ENCODE measurements around the gene DEXI. TPM values are rescaled to one million over a fixed set of nuclear protein-coding genes. Genes with fewer than 3 reads are reported as not detected.
A peak's percentile ranks its signal among the peaks of the same experiment; 100 is the strongest.

Gene DEXI
- total RNA-seq, 2 experiments from 2014 or later = 24.2 to 24.7 TPM

DNA sequence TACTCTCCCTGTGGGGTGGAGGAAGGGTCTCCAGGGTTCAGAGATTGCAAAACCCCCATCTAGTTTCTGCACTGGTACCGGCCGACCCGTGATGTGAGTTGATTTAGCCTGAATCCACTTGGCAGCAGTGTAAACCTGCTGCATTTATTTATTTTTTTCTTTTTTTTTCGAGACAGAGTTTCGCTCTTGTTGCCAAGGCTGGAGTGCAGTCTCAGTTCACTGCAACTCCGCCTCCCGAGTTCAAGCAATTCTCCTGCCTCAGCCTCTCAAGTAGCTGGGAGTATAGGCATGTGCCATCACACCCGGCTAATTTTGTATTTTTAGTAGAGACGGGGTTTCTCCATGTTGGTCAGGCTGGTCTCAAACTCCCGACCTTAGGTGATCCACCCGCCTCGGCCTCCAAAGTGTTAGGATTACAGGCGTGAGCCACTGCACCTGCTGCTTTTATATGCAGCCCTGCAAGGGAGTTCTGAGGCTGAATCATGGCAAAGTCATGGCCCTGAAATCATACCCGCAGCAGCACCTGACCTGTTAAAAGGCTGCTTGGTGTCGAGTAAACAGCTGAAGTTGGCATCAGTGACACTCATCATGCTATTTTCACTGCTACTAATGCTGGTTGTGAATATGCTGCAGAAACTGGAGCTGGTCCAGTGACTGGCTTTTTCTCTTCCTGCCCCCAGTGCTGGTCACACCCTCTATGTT lies 21.4 kb downstream of the DEXI start:
- POLR2A ChIA-PET = interaction anchor here (1.1 kb wide), 1 partner anchor 44 kb away, joined by 3 read pairs; the partner anchor contains the start of gene CIITA
- Mint-ChIP-seq H3K27ac (no peak overlapping the region), H3K27me3 (no peaks in the 10 kb centered on the region), H3K36me3 (ENCODE audit: low read depth) (peaks cover 46% of the 10 kb centered on the region), H3K9me3 (no peaks in the 10 kb centered on the region), H3K4me1 (peaks cover 8% of the 10 kb centered on the region), H3K4me3 (no peak overlapping the region)
- no peak for DNase-seq
- CTCF ChIA-PET = interaction anchor here (1.1 kb wide), 1 partner anchor 406 kb away, joined by 4 read pairs; no protein-coding TSS in a partner anchor

GRCh38 chr16:10919003-10919351 lies 23.3 kb downstream of the DEXI start:
- H3K27me3 Mint-ChIP-seq = no peaks in the 10 kb centered on the region
- no peaks in the 10 kb centered on the region for H3K9me3 Mint-ChIP-seq
- DNase-seq = no peak
- ChIA-PET POLR2A (interaction anchor here (0.7 to 1.6 kb wide), 5 partner anchors 14 to 175 kb away, joined by 3 to 6 read pairs (median 3); partner anchors contain the start of gene NUBP1), CTCF (interaction anchor here (0.5 to 6.1 kb wide), 22 partner anchors 8 to 507 kb away, joined by 3 to 39 read pairs (median 6); partner anchors contain the start of genes CIITA, DEXI and NUBP1)
- H3K4me3 Mint-ChIP-seq = no peak overlapping the region
- H3K4me1 Mint-ChIP-seq = peaks cover 13% of the 10 kb centered on the region
- no peak overlapping the region for H3K27ac Mint-ChIP-seq
- H3K36me3 Mint-ChIP-seq (ENCODE audit: low read depth) = peaks cover 44% of the 10 kb centered on the region

GRCh38 chr16:10918294-10919002 lies 23.8 kb downstream of the DEXI start:
- Mint-ChIP-seq H3K4me3 (no peak overlapping the region), H3K27ac (no peak overlapping the region), H3K9me3 (no peaks in the 10 kb centered on the region), H3K36me3 (ENCODE audit: low read depth) (peaks cover 41% of the 10 kb centered on the region), H3K4me1 (peaks cover 13% of the 10 kb centered on the region), H3K27me3 (no peaks in the 10 kb centered on the region)
- ChIA-PET CTCF (interaction anchor here (0.5 to 6.1 kb wide), 21 partner anchors 8 to 507 kb away, joined by 3 to 39 read pairs (median 6); partner anchors contain the start of genes CIITA, DEXI and NUBP1), POLR2A (interaction anchor here (0.7 to 1.6 kb wide), 7 partner anchors 15 to 174 kb away, joined by 3 to 6 read pairs (median 4); partner anchors contain the start of genes CIITA and NUBP1)
- peak; percentile 86 for DNase-seq

DNA sequence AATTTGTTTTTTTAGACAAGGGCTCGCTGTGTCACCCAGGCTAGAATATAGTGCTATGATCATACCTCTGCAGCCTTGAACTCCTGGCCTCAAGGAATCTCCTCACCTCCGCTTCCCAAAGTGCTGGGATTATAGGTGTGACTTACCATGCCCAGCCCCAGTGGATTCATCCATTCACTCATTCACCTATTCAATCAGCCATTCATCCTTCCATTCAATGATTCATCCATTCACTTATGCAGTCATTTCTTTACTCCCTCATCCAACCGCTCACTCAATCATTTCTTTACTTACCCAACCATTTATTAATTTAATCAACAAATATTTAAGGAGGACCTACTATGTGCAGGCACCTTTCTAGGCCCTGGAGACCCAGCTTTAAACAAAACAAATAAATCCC lies 25.7 kb downstream of the DEXI start:
- no peaks in the 10 kb centered on the region for H3K9me3 Mint-ChIP-seq
- no peak overlapping the region for H3K4me3 Mint-ChIP-seq
- H3K27ac Mint-ChIP-seq = peak overlapping the region; percentile 29
- POLR2A ChIA-PET = interaction anchor here (0.8 to 2.0 kb wide), 4 partner anchors 10 to 172 kb away, joined by 3 to 6 read pairs (median 4); partner anchors contain the start of gene NUBP1
- H3K36me3 Mint-ChIP-seq (ENCODE audit: low read depth) = peaks cover 41% of the 10 kb centered on the region
- H3K4me1 Mint-ChIP-seq = peaks cover 13% of the 10 kb centered on the region
- CTCF ChIA-PET = interaction anchor here (0.7 to 6.1 kb wide), 5 partner anchors 38 to 402 kb away, joined by 3 to 39 read pairs (median 3); partner anchors contain the start of gene NUBP1
- no peaks in the 10 kb centered on the region for H3K27me3 Mint-ChIP-seq
- no peak for DNase-seq

DNA sequence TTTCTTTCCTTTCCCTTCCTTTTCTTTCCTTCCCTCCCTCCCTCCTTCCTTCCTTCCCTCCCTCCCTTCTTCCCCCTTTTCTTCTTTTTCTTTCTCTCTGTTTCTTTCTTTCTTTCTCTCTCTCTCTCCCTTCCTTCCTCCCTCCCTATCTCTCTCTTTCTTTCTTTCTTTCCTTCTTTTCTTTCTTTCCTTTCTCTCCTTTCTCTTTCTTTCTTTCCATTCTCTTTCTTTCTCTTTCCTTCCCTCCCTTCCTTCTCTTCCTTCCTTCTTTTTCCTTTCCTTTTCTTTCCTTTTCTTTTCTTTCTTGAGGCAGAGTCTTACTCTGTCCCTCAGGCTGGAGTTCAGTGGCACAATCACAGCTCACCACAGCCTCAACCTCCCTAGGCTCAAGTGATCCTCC lies 31.0 kb downstream of the DEXI start:
- no peak overlapping the region for H3K4me3 Mint-ChIP-seq
- no peaks in the 10 kb centered on the region for H3K27me3 Mint-ChIP-seq
- no peak for DNase-seq
- CTCF ChIA-PET = interaction anchor here (0.6 kb wide), 1 partner anchor 576 kb away, joined by 3 read pairs; no protein-coding TSS in a partner anchor
- H3K4me1 Mint-ChIP-seq = peaks cover 7% of the 10 kb centered on the region
- no peak overlapping the region for H3K27ac Mint-ChIP-seq
- POLR2A ChIA-PET = no interaction called here
- peaks cover 39% of the 10 kb centered on the region for H3K36me3 Mint-ChIP-seq (ENCODE audit: low read depth)
- no peaks in the 10 kb centered on the region for H3K9me3 Mint-ChIP-seq

GRCh38 chr16:10907757-10908045 lies 34.6 kb downstream of the DEXI start:
- ChIA-PET CTCF (interaction anchor here (1.0 kb wide), 1 partner anchor 170 kb away, joined by 4 read pairs; no protein-coding TSS in a partner anchor), POLR2A (interaction anchor here (1.2 kb wide), 1 partner anchor 32 kb away, joined by 3 read pairs; no protein-coding TSS in a partner anchor)
- peaks cover 54% of the 10 kb centered on the region for H3K36me3 Mint-ChIP-seq (ENCODE audit: low read depth)
- no peaks in the 10 kb centered on the region for H3K4me1 Mint-ChIP-seq
- H3K27me3 Mint-ChIP-seq = no peaks in the 10 kb centered on the region
- no peaks in the 10 kb centered on the region for H3K9me3 Mint-ChIP-seq
- no peak overlapping the region for H3K27ac Mint-ChIP-seq
- no peak for DNase-seq
- H3K4me3 Mint-ChIP-seq = no peak overlapping the region

GRCh38 chr16:10906914-10907756 lies 35.1 kb downstream of the DEXI start:
- POLR2A ChIA-PET = interaction anchor here (1.2 kb wide), 1 partner anchor 31 kb away, joined by 3 read pairs; no protein-coding TSS in a partner anchor
- H3K9me3 Mint-ChIP-seq = no peaks in the 10 kb centered on the region
- CTCF ChIA-PET = interaction anchor here (1.0 to 1.5 kb wide), 2 partner anchors 14 to 170 kb away, joined by 3 to 4 read pairs; no protein-coding TSS in a partner anchor
- H3K27ac Mint-ChIP-seq = no peak overlapping the region
- no peaks in the 10 kb centered on the region for H3K27me3 Mint-ChIP-seq
- DNase-seq = no peak
- H3K4me3 Mint-ChIP-seq = no peak overlapping the region
- H3K36me3 Mint-ChIP-seq (ENCODE audit: low read depth) = peaks cover 60% of the 10 kb centered on the region
- no peaks in the 10 kb centered on the region for H3K4me1 Mint-ChIP-seq

DNA sequence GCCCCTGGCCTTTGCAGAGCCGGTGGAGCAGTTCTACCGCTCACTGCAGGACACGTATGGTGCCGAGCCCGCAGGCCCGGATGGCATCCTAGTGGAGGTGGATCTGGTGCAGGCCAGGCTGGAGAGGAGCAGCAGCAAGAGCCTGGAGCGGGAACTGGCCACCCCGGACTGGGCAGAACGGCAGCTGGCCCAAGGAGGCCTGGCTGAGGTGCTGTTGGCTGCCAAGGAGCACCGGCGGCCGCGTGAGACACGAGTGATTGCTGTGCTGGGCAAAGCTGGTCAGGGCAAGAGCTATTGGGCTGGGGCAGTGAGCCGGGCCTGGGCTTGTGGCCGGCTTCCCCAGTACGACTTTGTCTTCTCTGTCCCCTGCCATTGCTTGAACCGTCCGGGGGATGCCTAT lies 35.8 kb downstream of the DEXI start:
- Mint-ChIP-seq H3K4me1 (no peaks in the 10 kb centered on the region), H3K36me3 (ENCODE audit: low read depth) (peaks cover 62% of the 10 kb centered on the region), H3K27me3 (no peaks in the 10 kb centered on the region), H3K9me3 (no peaks in the 10 kb centered on the region), H3K4me3 (no peak overlapping the region), H3K27ac (no peak overlapping the region)
- no peak for DNase-seq
- ChIA-PET CTCF (interaction anchor here (1.5 kb wide), 1 partner anchor 13 kb away, joined by 3 read pairs; no protein-coding TSS in a partner anchor), POLR2A (no interaction called here)

- no peak for DNase-seq
- Mint-ChIP-seq H3K4me3 (no peak overlapping the region), H3K27me3 (no peaks in the 10 kb centered on the region), H3K27ac (no peak overlapping the region), H3K4me1 (no peaks in the 10 kb centered on the region), H3K36me3 (ENCODE audit: low read depth) (peaks cover 73% of the 10 kb centered on the region), H3K9me3 (no peaks in the 10 kb centered on the region)
- ChIA-PET CTCF (interaction anchor here (0.6 kb wide), 1 partner anchor 756 kb away, joined by 3 read pairs; no protein-coding TSS in a partner anchor), POLR2A (no interaction called here)
Observed at GRCh38 chr16:10902999-10903398, 39.3 kb downstream of the DEXI start.

DNA sequence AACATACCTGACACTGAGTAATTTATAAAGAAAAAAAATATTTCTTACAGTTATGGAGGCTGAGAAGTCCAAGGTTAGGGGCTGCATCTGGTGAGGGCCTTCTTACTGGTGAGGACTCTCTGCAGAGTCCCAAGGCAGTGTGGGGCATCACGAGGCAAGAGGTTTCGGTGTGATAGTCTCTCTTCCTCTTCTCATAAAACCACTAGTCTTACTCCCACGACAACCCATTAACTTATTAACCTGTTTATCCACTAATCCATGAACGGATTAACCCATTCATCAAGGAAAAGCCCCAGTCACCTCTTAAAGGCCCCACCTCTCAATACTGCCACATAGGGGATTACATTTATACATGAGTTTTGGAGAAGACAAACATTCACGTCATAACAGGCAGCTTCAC lies 45.1 kb downstream of the DEXI start:
- no peak for DNase-seq
- POLR2A ChIA-PET = interaction anchor here (0.7 kb wide), 1 partner anchor 26 kb away, joined by 3 read pairs; no protein-coding TSS in a partner anchor
- Mint-ChIP-seq H3K4me1 (peaks cover 10% of the 10 kb centered on the region), H3K36me3 (ENCODE audit: low read depth) (peaks cover 74% of the 10 kb centered on the region), H3K27ac (no peak overlapping the region), H3K4me3 (no peak overlapping the region), H3K9me3 (no peaks in the 10 kb centered on the region), H3K27me3 (no peaks in the 10 kb centered on the region)
- CTCF ChIA-PET = no interaction called here

DNA sequence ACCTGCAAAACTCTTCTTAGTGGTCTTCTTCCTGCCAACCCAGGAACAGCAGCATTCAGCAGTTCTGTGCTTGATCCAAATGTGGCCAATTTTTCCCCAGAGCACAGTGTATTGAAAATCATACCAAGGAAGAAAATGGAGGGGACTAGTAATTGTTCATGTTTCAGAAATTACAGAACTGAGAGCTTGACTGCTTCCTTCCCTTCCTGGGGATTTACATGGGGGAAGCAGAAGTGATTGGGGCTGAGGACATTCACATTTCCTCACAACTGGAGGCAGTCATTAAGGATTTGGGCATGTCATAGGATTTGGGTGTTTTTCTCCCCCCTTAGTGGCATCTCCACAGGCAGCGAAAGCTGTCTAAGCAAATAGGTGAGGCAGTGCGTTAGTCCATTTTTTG lies 45.5 kb downstream of the DEXI start:
- H3K9me3 Mint-ChIP-seq = no peaks in the 10 kb centered on the region
- H3K27ac Mint-ChIP-seq = no peak overlapping the region
- DNase-seq = no peak
- H3K36me3 Mint-ChIP-seq (ENCODE audit: low read depth) = peaks cover 71% of the 10 kb centered on the region
- H3K4me3 Mint-ChIP-seq = no peak overlapping the region
- POLR2A ChIA-PET = no interaction called here
- CTCF ChIA-PET = no interaction called here
- H3K4me1 Mint-ChIP-seq = peaks cover 11% of the 10 kb centered on the region
- no peaks in the 10 kb centered on the region for H3K27me3 Mint-ChIP-seq

DNA sequence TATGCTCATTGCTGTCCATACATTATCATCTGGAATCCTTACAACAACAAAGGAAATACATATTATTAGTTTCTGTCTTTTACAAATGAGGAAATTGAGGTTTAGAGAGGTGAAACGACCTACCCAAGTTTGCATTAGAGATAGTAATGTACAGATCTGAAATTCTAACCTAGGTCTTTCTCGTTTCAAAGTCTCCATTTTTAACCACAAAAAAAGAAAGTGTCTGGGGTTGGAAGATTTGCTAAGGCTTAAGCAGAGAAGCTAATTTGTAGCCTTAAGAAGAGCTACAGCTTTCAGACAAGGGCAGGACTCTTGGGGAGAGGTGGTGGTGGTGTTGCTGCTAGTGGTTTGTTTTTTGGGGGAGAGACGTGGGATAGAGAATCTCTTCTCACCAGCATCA lies 46.1 kb downstream of the DEXI start:
- ChIA-PET POLR2A (no interaction called here), CTCF (no interaction called here)
- no peaks in the 10 kb centered on the region for H3K27me3 Mint-ChIP-seq
- no peaks in the 10 kb centered on the region for H3K9me3 Mint-ChIP-seq
- no peak overlapping the region for H3K4me3 Mint-ChIP-seq
- no peak overlapping the region for H3K27ac Mint-ChIP-seq
- peaks cover 70% of the 10 kb centered on the region for H3K36me3 Mint-ChIP-seq (ENCODE audit: low read depth)
- no peak for DNase-seq
- H3K4me1 Mint-ChIP-seq = peaks cover 16% of the 10 kb centered on the region
